Gastrocnemius medialis (tissue), 4 donors: ENCODE measurements around the gene TNS1.

Experiments
- CTCF ChIP-seq, 5 experiments: fragments of 450-650 bp in 3 of 5; fragments of 200-600 bp in 2 of 5; sonication (generic) in 2 of 5; IDR thresholded peaks in 4 of 5; conservative IDR thresholded peaks in 1 of 5; 1 replicate in 4 of 5; 2 replicates in 1 of 5; pipeline ENCODE4 v1.5.1; 2016 to 2019; ENCODE audit warnings: antibody characterized with exemption in 5 of 5, mild to moderate bottlenecking in 3 of 5, moderate library complexity in 3 of 5
- POLR2A ChIP-seq, 2 donors: fragments of 450-650 bp; IDR thresholded peaks; one replicate each; pipeline ENCODE4 v1.6.1; 2017; ENCODE audit warnings: antibody characterized with exemption in 2 of 2, mild to moderate bottlenecking in 2 of 2, moderate library complexity in 2 of 2

- TF ChIP-seq CTCF (IDR thresholded peaks at IDR 0.05 in 4 of 5, conservative IDR thresholded peaks at IDR 0.05 in 1 of 5) = no peak
- TF ChIP-seq POLR2A (IDR thresholded peaks at IDR 0.05) = peak in 1 of 2 donors; percentile 16
Observed at GRCh38 chr2:217934321-217935131, 68.3 kb downstream of the TNS1 start.
